ENCODE data around the gene NTN3. TPM values are rescaled to one million over a fixed set of nuclear protein-coding genes. Genes with fewer than 3 reads are reported as not detected.

NTN3 gene
- total and polyA plus RNA-seq, 2 of the 8 experiments (the other 6 are each of a cell fraction or from before 2014, with no cell fraction given) = 0.30 to 0.34 TPM

DNA sequence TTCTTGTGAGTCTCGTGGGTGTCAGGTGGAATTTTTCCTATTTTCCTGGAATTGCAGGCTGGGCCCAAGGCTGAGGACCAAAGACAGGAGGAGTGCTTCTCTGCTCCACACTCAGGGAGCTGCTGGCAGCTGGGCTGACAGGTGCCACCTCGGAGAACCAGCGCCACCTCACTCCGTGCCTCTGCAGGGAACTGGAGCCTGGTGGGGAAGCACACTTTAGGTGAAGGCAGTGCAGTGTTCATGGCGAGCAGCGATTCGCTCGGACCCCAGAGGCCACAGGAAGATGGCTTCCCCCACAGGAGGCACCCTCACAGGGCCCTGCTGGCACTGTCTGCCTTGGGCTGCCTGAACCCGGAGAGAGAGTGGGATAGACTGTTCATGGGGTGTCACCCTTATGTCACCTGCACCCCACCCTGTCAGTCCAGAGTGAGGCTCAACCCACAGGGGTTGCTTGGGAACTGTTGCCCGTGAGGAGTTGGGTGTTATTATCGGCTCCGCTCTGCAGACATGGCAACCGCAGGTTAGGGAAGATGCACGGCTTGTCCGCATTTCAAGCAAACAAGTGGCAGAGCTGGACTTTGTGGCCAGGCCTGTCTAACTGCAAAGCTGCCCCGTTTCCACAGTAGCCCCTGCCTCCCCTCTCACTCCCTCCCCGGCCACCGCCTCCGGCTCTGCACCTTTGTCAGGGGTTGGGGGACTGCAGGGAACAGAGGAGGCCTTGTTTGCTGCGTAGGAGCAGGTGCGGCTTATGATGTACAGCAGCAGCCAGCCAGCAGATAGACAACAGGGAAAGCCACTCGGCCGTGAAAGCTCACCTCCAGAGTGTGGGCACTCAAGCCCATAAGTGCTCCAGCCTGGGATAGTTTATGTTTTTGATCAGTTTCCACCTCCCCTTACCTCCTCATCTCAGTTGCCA lies 19.4 kb downstream of the NTN3 start (continued):
- TF ChIP-seq SUZ12 (IDR thresholded peaks at IDR 0.05; ENCODE audit: low read length) (no peak), TCF12 (IDR thresholded peaks at IDR 0.05; ENCODE audit: low read depth, low read length) (no peak), CREB1 (IDR thresholded peaks at IDR 0.05) (no peak), RFX5 (IDR thresholded peaks at IDR 0.05; ENCODE audit: borderline replicate concordance, low read depth, low read length) (no peak), BRCA1 (IDR thresholded peaks at IDR 0.05; ENCODE audit: low read depth, low read length) (no peak), SP4 (IDR thresholded peaks at IDR 0.05; ENCODE audit: low read length) (no peak), EP300 (IDR thresholded peaks at IDR 0.05; ENCODE audit: borderline replicate concordance in 1 of 2, low read depth in 2 of 2, low read length in 2 of 2) (no peak), NRF1 (IDR thresholded peaks at IDR 0.05; ENCODE audit: low read depth, low read length) (no peak), BACH1 (IDR thresholded peaks at IDR 0.05; ENCODE audit: low read length) (no peak)
- TF ChIP-seq, protein P1, sequence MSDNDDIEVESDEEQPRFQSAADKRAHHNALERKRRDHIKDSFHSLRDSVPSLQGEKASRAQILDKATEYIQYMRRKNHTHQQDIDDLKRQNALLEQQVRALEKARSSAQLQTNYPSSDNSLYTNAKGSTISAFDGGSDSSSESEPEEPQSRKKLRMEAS (IDR thresholded peaks at IDR 0.05) = no peak
